Chondrocyte (in vitro differentiated cells): ENCODE results near the gene CIAO3. TPM values are rescaled to one million over a fixed set of nuclear protein-coding genes. Genes with fewer than 3 reads are reported as not detected.

ENCODE experiments used
- DNase-seq: peaks from one replicate; pipeline ENCODE4 v3.0.0; 2021; ENCODE audit warnings: mixed read lengths, low spot score
- H3K27ac Mint-ChIP-seq: one replicate; pipeline ENCODE4 v1.8.0; 2021; ENCODE audit warnings: mild to moderate bottlenecking, moderate library complexity, mixed read lengths; ENCODE audit not compliant: unreplicated experiment
- H3K27me3 Mint-ChIP-seq: 2 replicates; pipeline ENCODE4 v1.8.0; 2021; ENCODE audit warnings: low read depth, mixed read lengths
- H3K36me3 Mint-ChIP-seq: 2 replicates; pipeline ENCODE4 v1.8.0; 2021; ENCODE audit warnings: low read depth, mixed read lengths
- H3K4me1 Mint-ChIP-seq: 2 replicates; pipeline ENCODE4 v1.8.0; 2021; ENCODE audit warnings: low read depth, mild to moderate bottlenecking, mixed read lengths
- H3K4me3 Mint-ChIP-seq: one replicate; pipeline ENCODE4 v1.8.0; 2021; ENCODE audit warnings: mild to moderate bottlenecking, moderate library complexity, mixed read lengths; ENCODE audit not compliant: unreplicated experiment
- H3K9me3 Mint-ChIP-seq: 2 replicates; pipeline ENCODE4 v1.8.0; 2021; ENCODE audit warnings: low read depth, mixed read lengths
- CTCF ChIP-seq: fragments of 200-600 bp; sonication (generic); IDR thresholded peaks from 2 replicates; pipeline ENCODE4 v1.5.0; 2021; ENCODE audit warnings: antibody characterized with exemption, mild to moderate bottlenecking, moderate library complexity
- total RNA-seq: library from RNA; stranded (reverse); gene quantifications from 3 replicates; pipeline ENCODE4 v1.2.1, GENCODE V29; 2021

Gene CIAO3
- total RNA-seq, 1 donor from 2014 or later: 22.1 TPM

- H3K27me3 Mint-ChIP-seq: no peaks in the 10 kb centered on the region
- no peak overlapping the region for H3K27ac Mint-ChIP-seq
- DNase-seq: no peak
- no peaks in the 10 kb centered on the region for H3K9me3 Mint-ChIP-seq
- H3K4me3 Mint-ChIP-seq: no peak overlapping the region
- TF ChIP-seq CTCF: no peak
- H3K36me3 Mint-ChIP-seq: no peaks in the 10 kb centered on the region
- peaks cover under 1% of the 10 kb centered on the region for H3K4me1 Mint-ChIP-seq
These were observed 42.1 kb upstream of the CIAO3 start for GRCh38 chr16:782766-783403.

GRCh38 chr16:782258-782657, 41.5 kb upstream of the CIAO3 start:
- Mint-ChIP-seq H3K9me3 (no peaks in the 10 kb centered on the region), H3K36me3 (no peaks in the 10 kb centered on the region), H3K27me3 (no peaks in the 10 kb centered on the region), H3K27ac (no peak overlapping the region), H3K4me3 (no peak overlapping the region), H3K4me1 (peaks cover 3% of the 10 kb centered on the region)
- DNase-seq: no peak
- TF ChIP-seq CTCF: no peak

- Mint-ChIP-seq H3K4me1 (peaks cover 3% of the 10 kb centered on the region), H3K27me3 (no peaks in the 10 kb centered on the region), H3K36me3 (no peaks in the 10 kb centered on the region), H3K4me3 (no peak overlapping the region), H3K27ac (no peak overlapping the region), H3K9me3 (no peaks in the 10 kb centered on the region)
- no peak for DNase-seq
- TF ChIP-seq CTCF: no peak
These were observed 40.7 kb upstream of the CIAO3 start for GRCh38 chr16:781346-782010.

- no peaks in the 10 kb centered on the region for H3K27me3 Mint-ChIP-seq
- H3K9me3 Mint-ChIP-seq: no peaks in the 10 kb centered on the region
- no peaks in the 10 kb centered on the region for H3K36me3 Mint-ChIP-seq
- H3K27ac Mint-ChIP-seq: no peak overlapping the region
- no peak overlapping the region for H3K4me3 Mint-ChIP-seq
- peaks cover 3% of the 10 kb centered on the region for H3K4me1 Mint-ChIP-seq
- DNase-seq: no peak
- no peak for TF ChIP-seq CTCF
These were observed 39.5 kb upstream of the CIAO3 start for GRCh38 chr16:780296-780695.

GRCh38 chr16:779561-779960, 38.8 kb upstream of the CIAO3 start:
- Mint-ChIP-seq H3K4me3 (no peak overlapping the region), H3K4me1 (peaks cover 3% of the 10 kb centered on the region), H3K27ac (no peak overlapping the region), H3K36me3 (no peaks in the 10 kb centered on the region), H3K27me3 (no peaks in the 10 kb centered on the region), H3K9me3 (no peaks in the 10 kb centered on the region)
- no peak for TF ChIP-seq CTCF
- DNase-seq: no peak
